ENCODE measurements around the gene COX8C.
"Not testable (repeated sequence)": the region's sequence is repeated elsewhere in the genome, so short reads cannot be mapped to it uniquely, and the experiment has no call there.

The COX8C gene

GRCh38 chr14:93369713-93370266, 22.8 kb downstream of the COX8C start:
- no peak for DNase-seq (ENCODE audit: low read depth)

GRCh38 chr14:93375673-93376156, 28.7 kb downstream of the COX8C start:
- DNase-seq (ENCODE audit: low read depth): no peak

- DNase-seq (ENCODE audit: low read depth): no peak
These were observed 32.8 kb downstream of the COX8C start for GRCh38 chr14:93379831-93380230.

GRCh38 chr14:93381644-93382043, 34.7 kb downstream of the COX8C start:
- DNase-seq (ENCODE audit: low read depth): no peak

GRCh38 chr14:93384256-93384655, 37.3 kb downstream of the COX8C start:
- not testable (repeated sequence) for DNase-seq (ENCODE audit: low read depth)

GRCh38 chr14:93395231-93395630, 48.2 kb downstream of the COX8C start:
- no peak for DNase-seq (ENCODE audit: low read depth)

- DNase-seq (ENCODE audit: low read depth): no peak
These were observed 49.5 kb downstream of the COX8C start for GRCh38 chr14:93396456-93396855.

Measured in activated T-cell treated with anti-CD3 and anti-CD28 coated beads for 24 hours (primary cell).